ENCODE results near the gene FSIP1. TPM values are rescaled to one million over a fixed set of nuclear protein-coding genes. Genes with fewer than 3 reads are reported as not detected.

FSIP1 gene
- total RNA-seq, 1 experiment from 2014 or later = 3.2 TPM

GRCh38 chr15:39793923-39794322 is 11.3 kb upstream of the FSIP1 start:
- no peak for DNase-seq (ENCODE audit: unreplicated experiment)
- no peak overlapping the region for H3K27ac Mint-ChIP-seq (ENCODE audit: low read depth, unreplicated experiment)

GRCh38 chr15:39792844-39793335 is 10.2 kb upstream of the FSIP1 start:
- Mint-ChIP-seq H3K27me3 (ENCODE audit: insufficient read depth, unreplicated experiment) (no peaks in the 10 kb centered on the region), H3K4me1 (ENCODE audit: insufficient read depth, unreplicated experiment) (no peaks in the 10 kb centered on the region), H3K36me3 (ENCODE audit: insufficient read depth, unreplicated experiment) (no peaks in the 10 kb centered on the region), H3K9me3 (ENCODE audit: unreplicated experiment) (no peaks in the 10 kb centered on the region), H3K27ac (ENCODE audit: low read depth, unreplicated experiment) (no peak overlapping the region), H3K4me3 (ENCODE audit: unreplicated experiment) (no peak overlapping the region)
- CTCF ChIA-PET = no interaction called here
- POLR2A ChIA-PET = no interaction called here
- intact Hi-C loops (cut with micrococcal nuclease) = no loop called here
- BruUV-seq (replicated peaks) = no TSS peak
- TF ChIP-seq, protein P1, sequence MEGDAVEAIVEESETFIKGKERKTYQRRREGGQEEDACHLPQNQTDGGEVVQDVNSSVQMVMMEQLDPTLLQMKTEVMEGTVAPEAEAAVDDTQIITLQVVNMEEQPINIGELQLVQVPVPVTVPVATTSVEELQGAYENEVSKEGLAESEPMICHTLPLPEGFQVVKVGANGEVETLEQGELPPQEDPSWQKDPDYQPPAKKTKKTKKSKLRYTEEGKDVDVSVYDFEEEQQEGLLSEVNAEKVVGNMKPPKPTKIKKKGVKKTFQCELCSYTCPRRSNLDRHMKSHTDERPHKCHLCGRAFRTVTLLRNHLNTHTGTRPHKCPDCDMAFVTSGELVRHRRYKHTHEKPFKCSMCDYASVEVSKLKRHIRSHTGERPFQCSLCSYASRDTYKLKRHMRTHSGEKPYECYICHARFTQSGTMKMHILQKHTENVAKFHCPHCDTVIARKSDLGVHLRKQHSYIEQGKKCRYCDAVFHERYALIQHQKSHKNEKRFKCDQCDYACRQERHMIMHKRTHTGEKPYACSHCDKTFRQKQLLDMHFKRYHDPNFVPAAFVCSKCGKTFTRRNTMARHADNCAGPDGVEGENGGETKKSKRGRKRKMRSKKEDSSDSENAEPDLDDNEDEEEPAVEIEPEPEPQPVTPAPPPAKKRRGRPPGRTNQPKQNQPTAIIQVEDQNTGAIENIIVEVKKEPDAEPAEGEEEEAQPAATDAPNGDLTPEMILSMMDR (IDR thresholded peaks at IDR 0.05; ENCODE audit: unreplicated experiment) = no peak
- DNase-seq (ENCODE audit: unreplicated experiment) = no peak

More at GRCh38 chr15:39793923-39794322, 11.3 kb upstream of the FSIP1 start:
- BruUV-seq (replicated peaks) = no TSS peak
- Mint-ChIP-seq H3K27me3 (ENCODE audit: insufficient read depth, unreplicated experiment) (no peaks in the 10 kb centered on the region), H3K4me1 (ENCODE audit: insufficient read depth, unreplicated experiment) (no peaks in the 10 kb centered on the region), H3K4me3 (ENCODE audit: unreplicated experiment) (no peak overlapping the region), H3K9me3 (ENCODE audit: unreplicated experiment) (no peaks in the 10 kb centered on the region), H3K36me3 (ENCODE audit: insufficient read depth, unreplicated experiment) (no peaks in the 10 kb centered on the region)
- ChIA-PET POLR2A (no interaction called here), CTCF (no interaction called here)
- intact Hi-C loops (cut with micrococcal nuclease) = no loop called here
- TF ChIP-seq, protein P1 (IDR thresholded peaks at IDR 0.05; ENCODE audit: unreplicated experiment) = no peak

GRCh38 chr15:39792025-39792843 is 9.6 kb upstream of the FSIP1 start:
- H3K4me1 Mint-ChIP-seq (ENCODE audit: insufficient read depth, unreplicated experiment) = no peaks in the 10 kb centered on the region
- TF ChIP-seq, protein P1 (IDR thresholded peaks at IDR 0.05; ENCODE audit: unreplicated experiment) = no peak
- no peak overlapping the region for H3K27ac Mint-ChIP-seq (ENCODE audit: low read depth, unreplicated experiment)
- no peaks in the 10 kb centered on the region for H3K27me3 Mint-ChIP-seq (ENCODE audit: insufficient read depth, unreplicated experiment)
- H3K9me3 Mint-ChIP-seq (ENCODE audit: unreplicated experiment) = no peaks in the 10 kb centered on the region
- POLR2A ChIA-PET = no interaction called here
- DNase-seq (ENCODE audit: unreplicated experiment) = no peak
- intact Hi-C loops (cut with micrococcal nuclease) = no loop called here
- no TSS peak for BruUV-seq (replicated peaks)
- H3K4me3 Mint-ChIP-seq (ENCODE audit: unreplicated experiment) = no peak overlapping the region
- CTCF ChIA-PET = no interaction called here
- no peaks in the 10 kb centered on the region for H3K36me3 Mint-ChIP-seq (ENCODE audit: insufficient read depth, unreplicated experiment)

GRCh38 chr15:39789736-39790135 is 7.1 kb upstream of the FSIP1 start:
- peaks cover 4% of the 10 kb centered on the region for H3K4me1 Mint-ChIP-seq (ENCODE audit: insufficient read depth, unreplicated experiment)
- intact Hi-C loops (cut with micrococcal nuclease) = loop anchor here (10.0 kb wide), 2 partner anchors 405 to 485 kb away; no protein-coding TSS in a partner anchor
- POLR2A ChIA-PET = interaction anchor here (0.7 to 3.5 kb wide), 5 partner anchors 10 to 247 kb away, joined by 3 to 22 read pairs (median 3); partner anchors contain the start of gene EIF2AK4
- no peak overlapping the region for H3K4me3 Mint-ChIP-seq (ENCODE audit: unreplicated experiment)
- BruUV-seq (replicated peaks) = no TSS peak
- no peaks in the 10 kb centered on the region for H3K9me3 Mint-ChIP-seq (ENCODE audit: unreplicated experiment)
- H3K36me3 Mint-ChIP-seq (ENCODE audit: insufficient read depth, unreplicated experiment) = no peaks in the 10 kb centered on the region
- TF ChIP-seq, protein P1 (IDR thresholded peaks at IDR 0.05; ENCODE audit: unreplicated experiment) = no peak
- H3K27ac Mint-ChIP-seq (ENCODE audit: low read depth, unreplicated experiment) = no peak overlapping the region
- no peak for DNase-seq (ENCODE audit: unreplicated experiment)
- CTCF ChIA-PET = interaction anchor here (1.1 to 2.7 kb wide), 4 partner anchors 9 to 145 kb away, joined by 4 to 14 read pairs (median 8); partner anchors contain the start of gene EIF2AK4
- no peaks in the 10 kb centered on the region for H3K27me3 Mint-ChIP-seq (ENCODE audit: insufficient read depth, unreplicated experiment)
